Esophagus squamous epithelium (tissue), 5 donors: ENCODE data around the gene MAP2K7. TPM values are rescaled to one million over a fixed set of nuclear protein-coding genes. Genes with fewer than 3 reads are reported as not detected.
"Not testable (repeated sequence)": the region's sequence is repeated elsewhere in the genome, so short reads cannot be mapped to it uniquely, and the experiment has no call there.

Experiments
- DNase-seq: peaks from one replicate; lab custom pipeline; 2025; lab: John Stamatoyannopoulos, UW
- H3K27ac ChIP-seq, 4 donors: fragments of 200-600 bp; sonication (generic); one replicate each; pipeline ENCODE4 v1.5.1; 2016 to 2019; ENCODE audit warnings: mild to moderate bottlenecking in 1 of 4
- H3K27me3 ChIP-seq, 4 donors: fragments of 200-600 bp; sonication (generic); 1 replicate in 3 of 4; 2 replicates in 1 of 4; pipeline versions ENCODE4 v1.5.1 to v1.6.0; 2017 to 2021; ENCODE audit warnings: antibody characterized with exemption in 1 of 4
- H3K36me3 ChIP-seq, 3 donors: fragments of 200-600 bp; sonication (generic); one replicate each; pipeline ENCODE4 v1.5.1; 2016 to 2019
- H3K4me1 ChIP-seq, 3 donors: fragments of 200-600 bp; sonication (generic); one replicate each; pipeline ENCODE4 v1.5.1; 2017 to 2019
- H3K4me3 ChIP-seq, 4 donors: fragments of 200-600 bp; sonication (generic); 1 replicate in 3 of 4; 2 replicates in 1 of 4; pipeline ENCODE4 v1.5.1; 2016 to 2019; ENCODE audit warnings: mild to moderate bottlenecking in 2 of 4, moderate library complexity in 1 of 4
- H3K9me3 ChIP-seq, 3 donors: fragments of 200-600 bp; sonication (generic); one replicate each; pipeline ENCODE4 v1.5.1; 2016 to 2019
- CTCF ChIP-seq, 6 experiments: fragments of 450-650 bp in 4 of 6; fragments of 200-600 bp in 2 of 6; sonication (generic) in 2 of 6; IDR thresholded peaks; one replicate each; pipeline ENCODE4 v1.5.1; 2016 to 2019; ENCODE audit warnings: antibody characterized with exemption in 6 of 6, mild to moderate bottlenecking in 4 of 6, moderate library complexity in 4 of 6
- POLR2A ChIP-seq, 4 donors: fragments of 450-650 bp; IDR thresholded peaks; one replicate each; pipeline ENCODE4 v1.6.1; 2017; ENCODE audit warnings: antibody characterized with exemption in 4 of 4, mild to moderate bottlenecking in 4 of 4, moderate library complexity in 3 of 4
- WGBS, 2 donors: methylation state at CpG; one replicate each; pipeline ENCODE4 v1.1.5; 2018; 5-methylcytosine and 5-hydroxymethylcytosine counted together
- intact Hi-C: fragments of 100-400 bp; cut with DNase I; formaldehyde crosslinking; loops from one replicate; pipeline ENCODE4 v1.15.0; 2022
- total RNA-seq, 4 donors: library from RNA; depleted of rRNA; stranded (reverse); fragments of >200 nt; gene quantifications; one replicate each; pipeline ENCODE4 v1.1.0, GENCODE V29; 2016
- donor health status: DM: yes; HTN: yes; CAD: no.

The MAP2K7 gene
- total RNA-seq, 4 donors from 2014 or later, result 8.6 to 17.3 (median 13.8) TPM

- TF ChIP-seq POLR2A (IDR thresholded peaks at IDR 0.05) (no peak), CTCF (IDR thresholded peaks at IDR 0.05) (peak in 1 of 6 experiments; percentile 5)
- H3K27me3 ChIP-seq, result peaks cover 19 to 64% (median 24%) of the 10 kb centered on the region in 4 donors
Observed at GRCh38 chr19:7916955-7917266, 13.2 kb downstream of the MAP2K7 start.

GRCh38 chr19:7917267-7918061 is 13.8 kb downstream of the MAP2K7 start:
- intact Hi-C loops, result no loop called here
- Histone ChIP-seq H3K27me3 (peaks cover 19 to 64% (median 24%) of the 10 kb centered on the region in 4 donors), H3K4me3 (peak overlapping the region in 3 of 4 donors; percentile 21 to 65 (median 43)), H3K4me1 (peaks cover 42 to 66% (median 45%) of the 10 kb centered on the region in 3 donors), H3K36me3 (peaks cover 6 to 24% (median 6%) of the 10 kb centered on the region in 3 donors), H3K9me3 (no peaks in the 10 kb centered on the region), H3K27ac (peak overlapping the region in 3 of 4 donors; percentile 9 to 73 (median 60))
- DNase-seq, result no peak
- peak in 5 of 6 experiments; percentile 26 to 47 (median 39) for TF ChIP-seq CTCF (IDR thresholded peaks at IDR 0.05)
- TF ChIP-seq POLR2A (IDR thresholded peaks at IDR 0.05), result no peak
- 6 to 20% methylated on average over 2 to 14 of the region's 71 CpGs for WGBS, 2 donors

More at GRCh38 chr19:7916955-7917266, 13.2 kb downstream of the MAP2K7 start:
- peaks cover 10 to 24% (median 11%) of the 10 kb centered on the region in 3 donors for H3K36me3 ChIP-seq
- peaks cover 40 to 61% (median 41%) of the 10 kb centered on the region in 3 donors for H3K4me1 ChIP-seq
- intact Hi-C loops, result no loop called here
- peak overlapping the region; percentile 12 to 65 (median 31) for H3K4me3 ChIP-seq
- WGBS, 2 donors, result 0 to 8% methylated on average over 2 to 6 of the region's 12 CpGs
- DNase-seq, result no peak
- H3K27ac ChIP-seq, result peak overlapping the region in 3 of 4 donors; percentile 9 to 73 (median 60)
- H3K9me3 ChIP-seq, result no peaks in the 10 kb centered on the region

GRCh38 chr19:7918062-7918614 is 14.5 kb downstream of the MAP2K7 start:
- WGBS, 2 donors, result 27 to 44% methylated on average over 10 to 19 of the region's 29 CpGs
- Histone ChIP-seq H3K27ac (peak overlapping the region in 2 of 4 donors; percentile 60 to 73), H3K4me1 (peaks cover 42 to 73% (median 45%) of the 10 kb centered on the region in 3 donors), H3K4me3 (peak overlapping the region in 2 of 4 donors; percentile 43 to 65), H3K36me3 (peaks cover 0 to 24% (median 9%) of the 10 kb centered on the region in 3 donors), H3K27me3 (peaks cover 19 to 62% (median 24%) of the 10 kb centered on the region in 4 donors)
- H3K9me3 ChIP-seq, intact Hi-C loops, DNase-seq: not testable (repeated sequence)

GRCh38 chr19:7918615-7919421 is 15.1 kb downstream of the MAP2K7 start:
- Histone ChIP-seq H3K4me3 (peak overlapping the region in 1 of 4 donors; percentile 83), H3K9me3 (no peaks in the 10 kb centered on the region), H3K27ac (no peak overlapping the region), H3K36me3 (peaks cover 0 to 19% (median 11%) of the 10 kb centered on the region in 3 donors), H3K4me1 (peaks cover 42 to 80% (median 45%) of the 10 kb centered on the region in 3 donors), H3K27me3 (peaks cover 19 to 56% (median 24%) of the 10 kb centered on the region in 4 donors)
- TF ChIP-seq CTCF (IDR thresholded peaks at IDR 0.05), result no peak
- no peak for TF ChIP-seq POLR2A (IDR thresholded peaks at IDR 0.05)
- DNase-seq, result no peak
- intact Hi-C loops, result no loop called here
- WGBS, 2 donors, result 56 to 63% methylated on average over 10 to 17 of the region's 42 CpGs
